Vagina (tissue), 2 donors: ENCODE data around the gene TNN.

Source experiments
- POLR2A ChIP-seq, 2 donors: fragments of 450-650 bp; IDR thresholded peaks; one replicate each; pipeline ENCODE4 v1.6.1; 2017; ENCODE audit warnings: antibody characterized with exemption in 2 of 2, mild to moderate bottlenecking in 2 of 2, moderate library complexity in 2 of 2
- TF ChIP-seq, protein P1 (sequence below), 3 experiments: fragments of 450-650 bp in 2 of 3; fragments of 200-600 bp in 1 of 3; sonication (generic) in 1 of 3; IDR thresholded peaks; one replicate each; pipeline ENCODE4 v1.5.1; 2017 to 2019; ENCODE audit warnings: antibody characterized with exemption in 3 of 3, mild to moderate bottlenecking in 2 of 3, moderate library complexity in 2 of 3

DNA sequence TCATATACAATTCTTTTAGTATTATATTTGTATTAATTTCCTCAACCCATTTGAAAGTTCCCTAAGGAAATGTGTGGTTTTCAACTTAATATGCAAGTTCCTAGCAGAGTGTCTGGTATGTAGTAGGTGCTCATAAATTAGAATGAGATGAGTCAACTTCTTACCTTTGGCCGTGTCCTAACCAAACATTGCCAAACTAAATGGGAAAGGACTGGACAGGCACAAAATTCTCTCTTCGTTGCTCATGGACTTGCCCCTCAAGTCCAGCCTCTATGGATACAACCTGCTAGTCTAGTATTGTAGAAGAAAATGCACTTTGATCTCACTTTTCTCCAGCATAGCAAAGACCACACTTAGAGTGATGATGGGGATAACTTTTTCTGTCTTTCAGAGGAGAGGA is 32.9 kb upstream of the TNN start:
- TF ChIP-seq, protein P1, sequence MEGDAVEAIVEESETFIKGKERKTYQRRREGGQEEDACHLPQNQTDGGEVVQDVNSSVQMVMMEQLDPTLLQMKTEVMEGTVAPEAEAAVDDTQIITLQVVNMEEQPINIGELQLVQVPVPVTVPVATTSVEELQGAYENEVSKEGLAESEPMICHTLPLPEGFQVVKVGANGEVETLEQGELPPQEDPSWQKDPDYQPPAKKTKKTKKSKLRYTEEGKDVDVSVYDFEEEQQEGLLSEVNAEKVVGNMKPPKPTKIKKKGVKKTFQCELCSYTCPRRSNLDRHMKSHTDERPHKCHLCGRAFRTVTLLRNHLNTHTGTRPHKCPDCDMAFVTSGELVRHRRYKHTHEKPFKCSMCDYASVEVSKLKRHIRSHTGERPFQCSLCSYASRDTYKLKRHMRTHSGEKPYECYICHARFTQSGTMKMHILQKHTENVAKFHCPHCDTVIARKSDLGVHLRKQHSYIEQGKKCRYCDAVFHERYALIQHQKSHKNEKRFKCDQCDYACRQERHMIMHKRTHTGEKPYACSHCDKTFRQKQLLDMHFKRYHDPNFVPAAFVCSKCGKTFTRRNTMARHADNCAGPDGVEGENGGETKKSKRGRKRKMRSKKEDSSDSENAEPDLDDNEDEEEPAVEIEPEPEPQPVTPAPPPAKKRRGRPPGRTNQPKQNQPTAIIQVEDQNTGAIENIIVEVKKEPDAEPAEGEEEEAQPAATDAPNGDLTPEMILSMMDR (IDR thresholded peaks at IDR 0.05): no peak
- TF ChIP-seq POLR2A (IDR thresholded peaks at IDR 0.05): no peak
